Upper lobe of left lung (tissue), 6 donors: ENCODE data around the gene COG5. TPM values are rescaled to one million over a fixed set of nuclear protein-coding genes. Genes with fewer than 3 reads are reported as not detected.

Experiments used
- ATAC-seq, 2 donors: fragments of 200-7000 bp; cut with Tn5 transposase; one replicate each; pipeline ENCODE4 v1.9.1; 2022; ENCODE audit warnings: mild to moderate bottlenecking in 2 of 2, moderate library complexity in 2 of 2; ENCODE audit not compliant: low FRiP score in 2 of 2
- DNase-seq, 2 donors: peaks; one replicate each; pipeline ENCODE4 v3.0.0-alpha.2; 2019 to 2020
- H3K27ac ChIP-seq, 4 donors: fragments of 200-600 bp; sonication (generic); one replicate each; pipeline ENCODE4 v1.5.1; 2016 to 2019
- H3K27me3 ChIP-seq, 4 donors: fragments of 200-600 bp; sonication (generic); one replicate each; pipeline ENCODE4 v1.5.1; 2017 to 2019
- H3K36me3 ChIP-seq, 4 donors: fragments of 200-600 bp; sonication (generic); one replicate each; pipeline ENCODE4 v1.5.1; 2016 to 2019
- H3K4me1 ChIP-seq, 4 donors: fragments of 200-600 bp; sonication (generic); one replicate each; pipeline ENCODE4 v1.5.1; 2018 to 2019
- H3K4me3 ChIP-seq, 4 donors: fragments of 200-600 bp; sonication (generic); one replicate each; pipeline ENCODE4 v1.5.1; 2017 to 2019; ENCODE audit warnings: mild to moderate bottlenecking in 2 of 4, moderate library complexity in 1 of 4
- H3K9me3 ChIP-seq, 4 donors: fragments of 200-600 bp; sonication (generic); one replicate each; pipeline ENCODE4 v1.5.1; 2018 to 2019
- CTCF ChIP-seq, 6 experiments: fragments of 450-650 bp in 4 of 6; fragments of 200-600 bp in 2 of 6; sonication (generic) in 2 of 6; IDR thresholded peaks; one replicate each; pipeline ENCODE4 v1.5.1; 2016 to 2019; ENCODE audit warnings: antibody characterized with exemption in 6 of 6
- EP300 ChIP-seq, 4 donors: sonication (generic); formaldehyde crosslinking; IDR thresholded peaks; one replicate each; pipeline ENCODE4 v1.5.1; 2017; ENCODE audit warnings: antibody characterized with exemption in 4 of 4, control low read depth in 2 of 4
- POLR2A ChIP-seq, 4 donors: fragments of 450-650 bp; IDR thresholded peaks; one replicate each; pipeline ENCODE4 v1.5.1; 2016 to 2017; ENCODE audit warnings: antibody characterized with exemption in 4 of 4, mild to moderate bottlenecking in 2 of 4
- POLR2AphosphoS5 ChIP-seq, 2 donors: sonication (generic); formaldehyde crosslinking; IDR thresholded peaks; one replicate each; pipeline ENCODE4 v1.5.1; 2017; ENCODE audit warnings: antibody characterized with exemption in 2 of 2
- WGBS, 2 donors: methylation state at CpG; one replicate each; pipeline ENCODE4 v1.1.5; 2017 to 2018; 5-methylcytosine and 5-hydroxymethylcytosine counted together
- total RNA-seq, 6 donors: library from RNA; depleted of rRNA in 4 of 6; stranded (reverse); fragments of >200 nt in 4 of 6; gene quantifications; one replicate each; pipeline versions ENCODE4 v1.1.0 to v1.2.1, GENCODE V29; 2016 to 2021
- donor health status: DM: no; HTN: no; CAD: no; lungs with moderate emphysema.
- donor health status: DM: no; HTN: yes; CAD: no; lungs with severe emphysema.

Gene COG5
- total RNA-seq, 6 donors from 2014 or later: 31.6 to 88.0 (median 50.5) TPM

- ATAC-seq (no peak), DNase-seq (no peak)
- peaks cover 0 to 15% (median 0%) of the 10 kb centered on the region in 4 donors for H3K4me1 ChIP-seq
- 97 to 100% methylated on average over 1 of the region's 1 CpG for WGBS, 2 donors
- H3K4me3 ChIP-seq: no peak overlapping the region
- H3K36me3 ChIP-seq: peaks cover 0 to 30% (median 0%) of the 10 kb centered on the region in 4 donors
- TF ChIP-seq CTCF (IDR thresholded peaks at IDR 0.05) (no peak), POLR2A (IDR thresholded peaks at IDR 0.05) (no peak), POLR2AphosphoS5 (IDR thresholded peaks at IDR 0.05) (no peak), EP300 (IDR thresholded peaks at IDR 0.05) (no peak)
- H3K9me3 ChIP-seq: no peaks in the 10 kb centered on the region
- no peak overlapping the region for H3K27ac ChIP-seq
- no peaks in the 10 kb centered on the region for H3K27me3 ChIP-seq
Measured at GRCh38 chr7:107606303-107606702, 42.6 kb upstream of the COG5 start.

GRCh38 chr7:107605218-107605815 is 41.6 kb upstream of the COG5 start:
- peaks cover 0 to 14% (median 0%) of the 10 kb centered on the region in 4 donors for H3K4me1 ChIP-seq
- no peaks in the 10 kb centered on the region for H3K27me3 ChIP-seq
- DNase-seq (no peak), ATAC-seq (no peak)
- 91 to 96% methylated on average over 3 of the region's 3 CpGs for WGBS, 2 donors
- H3K9me3 ChIP-seq: no peaks in the 10 kb centered on the region
- H3K4me3 ChIP-seq: no peak overlapping the region
- H3K27ac ChIP-seq: no peak overlapping the region
- peaks cover 0 to 40% (median 5%) of the 10 kb centered on the region in 4 donors for H3K36me3 ChIP-seq
- TF ChIP-seq EP300 (IDR thresholded peaks at IDR 0.05) (no peak), POLR2A (IDR thresholded peaks at IDR 0.05) (no peak), POLR2AphosphoS5 (IDR thresholded peaks at IDR 0.05) (no peak), CTCF (IDR thresholded peaks at IDR 0.05) (no peak)

GRCh38 chr7:107600816-107601215 is 37.1 kb upstream of the COG5 start:
- H3K9me3 ChIP-seq: no peaks in the 10 kb centered on the region

GRCh38 chr7:107599262-107599661 is 35.5 kb upstream of the COG5 start:
- Histone ChIP-seq H3K27me3 (no peaks in the 10 kb centered on the region), H3K9me3 (no peaks in the 10 kb centered on the region), H3K4me1 (peaks cover 0 to 9% (median 4%) of the 10 kb centered on the region in 4 donors), H3K4me3 (no peak overlapping the region), H3K27ac (no peak overlapping the region), H3K36me3 (peaks cover 0 to 67% (median 14%) of the 10 kb centered on the region in 4 donors)
- ATAC-seq: no peak
- WGBS, 2 donors: 96 to 100% methylated on average over 1 of the region's 1 CpG
- no peak for DNase-seq
- TF ChIP-seq CTCF (IDR thresholded peaks at IDR 0.05): no peak
- no peak for TF ChIP-seq EP300 (IDR thresholded peaks at IDR 0.05)
- TF ChIP-seq POLR2A (IDR thresholded peaks at IDR 0.05): no peak
- TF ChIP-seq POLR2AphosphoS5 (IDR thresholded peaks at IDR 0.05): no peak

More at GRCh38 chr7:107600816-107601215, 37.1 kb upstream of the COG5 start:
- Histone ChIP-seq H3K4me3 (no peak overlapping the region), H3K27me3 (no peaks in the 10 kb centered on the region), H3K36me3 (peaks cover 0 to 62% (median 9%) of the 10 kb centered on the region in 4 donors), H3K4me1 (peaks cover 0 to 9% (median 0%) of the 10 kb centered on the region in 4 donors), H3K27ac (no peak overlapping the region)
- 92 to 97% methylated on average over 2 of the region's 2 CpGs for WGBS, 2 donors
- TF ChIP-seq CTCF (IDR thresholded peaks at IDR 0.05) (no peak), EP300 (IDR thresholded peaks at IDR 0.05) (no peak), POLR2AphosphoS5 (IDR thresholded peaks at IDR 0.05) (no peak), POLR2A (IDR thresholded peaks at IDR 0.05) (no peak)
- no peak for DNase-seq
- no peak for ATAC-seq

GRCh38 chr7:107597953-107598352 is 34.2 kb upstream of the COG5 start:
- Histone ChIP-seq H3K36me3 (peaks cover 0 to 68% (median 14%) of the 10 kb centered on the region in 4 donors), H3K4me3 (no peak overlapping the region), H3K27ac (no peak overlapping the region), H3K4me1 (peaks cover 0 to 9% (median 4%) of the 10 kb centered on the region in 4 donors), H3K9me3 (no peaks in the 10 kb centered on the region), H3K27me3 (no peaks in the 10 kb centered on the region)
- DNase-seq: no peak
- no peak for TF ChIP-seq EP300 (IDR thresholded peaks at IDR 0.05)
- TF ChIP-seq CTCF (IDR thresholded peaks at IDR 0.05): no peak
- TF ChIP-seq POLR2AphosphoS5 (IDR thresholded peaks at IDR 0.05): no peak
- no peak for TF ChIP-seq POLR2A (IDR thresholded peaks at IDR 0.05)
- 93 to 97% methylated on average over 4 of the region's 4 CpGs for WGBS, 2 donors
- ATAC-seq: no peak
